Liver (tissue), 3 donors: ENCODE measurements around the gene SCARF1.

Source experiments
- CTCF ChIP-seq: fragments of 150-350 bp; IDR thresholded peaks from 2 replicates; pipeline ENCODE4 v1.5.1; 2017; ENCODE audit warnings: improper control_type of control experiment, low read depth, low read length; ENCODE audit not compliant: missing input control
- EGR1 ChIP-seq, 2 donors: IDR thresholded peaks; 2 replicates each; pipeline ENCODE4 v1.6.1; 2016 to 2018; ENCODE audit warnings: antibody characterized with exemption in 2 of 2, low read depth in 2 of 2
- GABPA ChIP-seq, 2 donors: IDR thresholded peaks in 1 of 2; conservative IDR thresholded peaks in 1 of 2; 2 replicates each; pipeline ENCODE4 v1.6.1; 2016; ENCODE audit warnings: antibody characterized with exemption in 2 of 2, mild to moderate bottlenecking in 1 of 2, moderate library complexity in 1 of 2
- MAX ChIP-seq: IDR thresholded peaks from 2 replicates; pipeline ENCODE4 v1.6.1; 2016; ENCODE audit warnings: antibody characterized with exemption
- RAD21 ChIP-seq, 2 donors: IDR thresholded peaks; 2 replicates each; pipeline ENCODE4 v1.6.1; 2016; ENCODE audit warnings: antibody characterized with exemption in 2 of 2, mild to moderate bottlenecking in 2 of 2
- REST ChIP-seq: IDR thresholded peaks from 2 replicates; pipeline ENCODE4 v1.6.1; 2016; ENCODE audit warnings: antibody characterized with exemption, mild to moderate bottlenecking
- TAF1 ChIP-seq: conservative IDR thresholded peaks from 2 replicates; pipeline ENCODE4 v1.6.1; 2016; ENCODE audit warnings: antibody characterized with exemption, mild to moderate bottlenecking
- donor health status: healthy.
- donor health status: healthy.

- no peak for TF ChIP-seq CTCF
- TF ChIP-seq GABPA (IDR thresholded peaks at IDR 0.05 in 1 of 2, conservative IDR thresholded peaks at IDR 0.05 in 1 of 2): no peak
- TF ChIP-seq REST: no peak
- TF ChIP-seq MAX: no peak
- TF ChIP-seq RAD21 (IDR thresholded peaks at IDR 0.05): no peak
- no peak for TF ChIP-seq EGR1 (IDR thresholded peaks at IDR 0.05; ENCODE audit: low read depth in 2 of 2)
- no peak for TF ChIP-seq TAF1
These were observed 33.1 kb downstream of the SCARF1 start for GRCh38 chr17:1612400-1612799.
